ENCODE measurements around the gene ZNF281.

Gene ZNF281

DNA sequence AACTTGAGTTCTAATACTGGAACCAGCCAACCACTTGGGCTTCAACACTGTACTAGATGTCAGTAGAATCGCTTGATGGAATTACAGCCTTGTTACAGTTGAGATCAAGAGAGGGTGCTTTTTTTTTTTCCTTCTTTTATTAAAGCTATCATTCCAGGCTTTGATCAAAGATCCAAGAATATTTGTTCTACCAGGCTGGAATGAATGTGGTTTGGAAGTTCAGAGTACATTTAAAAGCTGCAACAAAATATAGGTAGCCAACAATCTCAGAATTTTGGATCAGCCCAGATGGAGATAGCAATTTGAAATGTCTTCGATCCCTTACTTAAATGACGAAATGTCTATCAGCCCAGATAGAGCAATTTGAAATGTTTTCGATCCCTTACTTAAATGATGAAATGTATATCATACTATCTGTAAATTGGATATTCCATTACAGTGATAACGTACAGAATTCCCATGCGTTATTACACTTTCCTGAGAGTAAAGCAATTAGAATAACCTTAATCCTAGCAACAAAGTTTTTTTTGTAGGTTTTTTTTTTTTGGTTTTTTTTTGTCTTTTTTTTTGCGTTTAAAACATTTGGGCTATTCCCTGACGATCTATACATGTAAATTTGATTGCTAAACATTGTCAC is 3.6 kb downstream of the ZNF281 start:
- Histone ChIP-seq H3K4me3 (peak overlapping the region; percentile 51), H3K9ac (ENCODE audit: insufficient read length) (no peak overlapping the region), H3K36me3 (ENCODE audit: insufficient read depth, low read length) (peaks cover 76% of the 10 kb centered on the region), H3K27ac (no peak overlapping the region), H3K9me3 (ENCODE audit: low read depth, low read length) (no peaks in the 10 kb centered on the region)
- TF ChIP-seq EZH2 (IDR thresholded peaks at IDR 0.05) (no peak), FOXP2 (optimal IDR thresholded peaks at IDR 0.05; ENCODE audit: control extremely low read depth, extremely low read length, insufficient read depth) (no peak), POLR2AphosphoS5 (IDR thresholded peaks at IDR 0.05; ENCODE audit: borderline replicate concordance, low read depth, low read length) (no peak)
- DNase-seq (ENCODE audit: low read depth, low spot score) = no peak

- Histone ChIP-seq H3K36me3 (ENCODE audit: insufficient read depth, low read length) (peaks cover 79% of the 10 kb centered on the region), H3K4me3 (peak overlapping the region; percentile 51), H3K9ac (ENCODE audit: insufficient read length) (no peak overlapping the region), H3K9me3 (ENCODE audit: low read depth, low read length) (no peaks in the 10 kb centered on the region), H3K27ac (no peak overlapping the region)
- no peak for TF ChIP-seq POLR2AphosphoS5 (IDR thresholded peaks at IDR 0.05; ENCODE audit: borderline replicate concordance, low read depth, low read length)
- no peak for TF ChIP-seq EZH2 (IDR thresholded peaks at IDR 0.05)
- no peak for TF ChIP-seq FOXP2 (optimal IDR thresholded peaks at IDR 0.05; ENCODE audit: control extremely low read depth, extremely low read length, insufficient read depth)
- DNase-seq (ENCODE audit: low read depth, low spot score) = no peak
These were observed 4.6 kb downstream of the ZNF281 start for GRCh38 chr1:200405264-200405663.

GRCh38 chr1:200401708-200402107 is 8.1 kb downstream of the ZNF281 start:
- TF ChIP-seq FOXP2 (optimal IDR thresholded peaks at IDR 0.05; ENCODE audit: control extremely low read depth, extremely low read length, insufficient read depth) (no peak), EZH2 (IDR thresholded peaks at IDR 0.05) (no peak), POLR2AphosphoS5 (IDR thresholded peaks at IDR 0.05; ENCODE audit: borderline replicate concordance, low read depth, low read length) (no peak)
- Histone ChIP-seq H3K36me3 (ENCODE audit: insufficient read depth, low read length) (peaks cover 62% of the 10 kb centered on the region), H3K9ac (ENCODE audit: insufficient read length) (no peak overlapping the region), H3K4me3 (no peak overlapping the region), H3K27ac (no peak overlapping the region), H3K9me3 (ENCODE audit: low read depth, low read length) (no peaks in the 10 kb centered on the region)
- DNase-seq (ENCODE audit: low read depth, low spot score) = no peak

DNA sequence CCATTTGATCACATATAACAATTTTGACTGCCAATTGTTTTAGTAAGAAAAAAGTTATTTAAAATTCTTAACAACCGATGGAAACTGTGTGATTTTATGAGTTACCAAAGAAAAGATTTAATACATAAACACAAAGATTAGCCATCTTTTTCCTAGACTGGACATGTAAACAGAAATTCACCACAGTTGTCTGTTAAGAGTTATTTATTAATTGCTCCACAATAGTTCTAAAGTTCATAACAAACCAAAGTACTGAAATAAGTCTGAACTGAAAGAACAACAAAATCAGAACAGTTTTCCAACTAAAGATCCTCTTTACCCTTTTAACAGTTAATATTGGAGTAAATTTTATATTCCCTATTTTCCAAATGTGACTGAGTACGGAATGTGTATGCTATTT is 8.6 kb downstream of the ZNF281 start:
- no peak for DNase-seq (ENCODE audit: low read depth, low spot score)
- peaks cover 57% of the 10 kb centered on the region for H3K36me3 ChIP-seq (ENCODE audit: insufficient read depth, low read length)
- no peaks in the 10 kb centered on the region for H3K9me3 ChIP-seq (ENCODE audit: low read depth, low read length)
- no peak overlapping the region for H3K27ac ChIP-seq
- TF ChIP-seq EZH2 (IDR thresholded peaks at IDR 0.05) (no peak), POLR2AphosphoS5 (IDR thresholded peaks at IDR 0.05; ENCODE audit: borderline replicate concordance, low read depth, low read length) (no peak), FOXP2 (optimal IDR thresholded peaks at IDR 0.05; ENCODE audit: control extremely low read depth, extremely low read length, insufficient read depth) (no peak)
- no peak overlapping the region for H3K9ac ChIP-seq (ENCODE audit: insufficient read length)
- H3K4me3 ChIP-seq = no peak overlapping the region

- H3K9ac ChIP-seq (ENCODE audit: insufficient read length) = no peak overlapping the region
- TF ChIP-seq EZH2 (IDR thresholded peaks at IDR 0.05) (no peak), FOXP2 (optimal IDR thresholded peaks at IDR 0.05; ENCODE audit: control extremely low read depth, extremely low read length, insufficient read depth) (no peak), POLR2AphosphoS5 (IDR thresholded peaks at IDR 0.05; ENCODE audit: borderline replicate concordance, low read depth, low read length) (no peak)
- no peak overlapping the region for H3K4me3 ChIP-seq
- peaks cover 50% of the 10 kb centered on the region for H3K36me3 ChIP-seq (ENCODE audit: insufficient read depth, low read length)
- H3K9me3 ChIP-seq (ENCODE audit: low read depth, low read length) = no peaks in the 10 kb centered on the region
- H3K27ac ChIP-seq = no peak overlapping the region
- no peak for DNase-seq (ENCODE audit: low read depth, low spot score)
These were observed 9.3 kb downstream of the ZNF281 start for GRCh38 chr1:200400556-200400955.

- Histone ChIP-seq H3K36me3 (ENCODE audit: insufficient read depth, low read length) (peaks cover 43% of the 10 kb centered on the region), H3K27ac (peak overlapping the region; percentile 22; the same call in 1 of the 2 replicates), H3K9ac (ENCODE audit: insufficient read length) (no peak overlapping the region), H3K4me3 (no peak overlapping the region), H3K9me3 (ENCODE audit: low read depth, low read length) (no peaks in the 10 kb centered on the region)
- TF ChIP-seq EZH2 (IDR thresholded peaks at IDR 0.05) (no peak), FOXP2 (optimal IDR thresholded peaks at IDR 0.05; ENCODE audit: control extremely low read depth, extremely low read length, insufficient read depth) (no peak), POLR2AphosphoS5 (IDR thresholded peaks at IDR 0.05; ENCODE audit: borderline replicate concordance, low read depth, low read length) (no peak)
- no peak for DNase-seq (ENCODE audit: low read depth, low spot score)
These were observed 10.0 kb downstream of the ZNF281 start for GRCh38 chr1:200399860-200400259.

- H3K9ac ChIP-seq (ENCODE audit: insufficient read length) = no peak overlapping the region
- H3K36me3 ChIP-seq (ENCODE audit: insufficient read depth, low read length) = peaks cover 28% of the 10 kb centered on the region
- no peaks in the 10 kb centered on the region for H3K9me3 ChIP-seq (ENCODE audit: low read depth, low read length)
- no peak overlapping the region for H3K4me3 ChIP-seq
- no peak for DNase-seq (ENCODE audit: low read depth, low spot score)
- no peak overlapping the region for H3K27ac ChIP-seq
- no peak for TF ChIP-seq POLR2AphosphoS5 (IDR thresholded peaks at IDR 0.05; ENCODE audit: borderline replicate concordance, low read depth, low read length)
- no peak for TF ChIP-seq FOXP2 (optimal IDR thresholded peaks at IDR 0.05; ENCODE audit: control extremely low read depth, extremely low read length, insufficient read depth)
- TF ChIP-seq EZH2 (IDR thresholded peaks at IDR 0.05) = no peak
These were observed 11.5 kb downstream of the ZNF281 start for GRCh38 chr1:200398373-200398772.

DNA sequence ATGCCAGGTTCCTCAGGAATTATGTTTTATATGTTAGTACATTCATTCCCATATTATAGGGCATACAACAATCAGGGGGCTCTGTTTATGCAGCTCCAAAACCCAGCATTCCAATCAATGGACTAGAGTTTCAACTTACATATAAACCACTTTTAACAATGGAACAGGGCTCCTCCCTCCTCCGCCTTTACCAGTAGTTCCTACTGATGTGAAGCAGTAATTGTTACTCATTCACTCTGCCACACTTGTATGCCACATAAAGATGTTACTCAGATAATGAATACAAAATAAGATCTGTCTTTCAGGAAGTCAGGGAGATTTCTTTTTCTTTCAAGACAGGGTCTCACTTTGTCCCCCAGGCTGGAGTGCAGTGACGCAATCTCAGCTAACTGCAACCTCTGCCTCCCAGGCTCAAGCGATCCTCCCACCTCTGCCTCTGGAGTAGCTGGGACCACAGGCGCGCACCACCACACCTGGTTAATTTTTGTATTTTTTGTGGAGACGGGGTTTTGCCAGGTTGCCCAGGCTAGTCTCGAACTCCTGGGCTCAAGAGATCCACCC is 17.1 kb downstream of the ZNF281 start:
- no peak for TF ChIP-seq POLR2AphosphoS5 (IDR thresholded peaks at IDR 0.05; ENCODE audit: borderline replicate concordance, low read depth, low read length)
- no peak overlapping the region for H3K9ac ChIP-seq (ENCODE audit: insufficient read length)
- no peak overlapping the region for H3K27ac ChIP-seq
- no peak overlapping the region for H3K4me3 ChIP-seq
- no peaks in the 10 kb centered on the region for H3K36me3 ChIP-seq (ENCODE audit: insufficient read depth, low read length)
- no peak for DNase-seq (ENCODE audit: low read depth, low spot score)
- no peaks in the 10 kb centered on the region for H3K9me3 ChIP-seq (ENCODE audit: low read depth, low read length)

DNA sequence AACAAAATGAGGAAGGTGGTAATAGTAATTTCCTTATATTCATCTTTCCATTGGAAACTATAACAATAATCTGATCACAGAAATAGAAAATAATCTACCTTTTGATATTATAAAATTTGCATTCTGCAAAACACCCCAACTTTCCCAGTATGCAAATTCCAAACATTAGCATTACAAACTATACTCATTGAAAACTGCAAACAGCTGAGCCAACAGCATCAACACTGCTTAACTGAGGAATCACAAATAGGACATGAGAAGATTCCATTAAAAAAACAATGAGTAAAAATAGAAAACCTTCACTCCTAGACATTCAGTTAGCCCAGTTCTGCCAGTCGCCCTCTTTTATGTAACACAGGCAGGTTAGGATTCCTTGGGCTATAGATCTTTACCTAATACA is 18.1 kb downstream of the ZNF281 start:
- DNase-seq (ENCODE audit: low read depth, low spot score) = no peak
- Histone ChIP-seq H3K27ac (no peak overlapping the region), H3K36me3 (ENCODE audit: insufficient read depth, low read length) (no peaks in the 10 kb centered on the region), H3K9ac (ENCODE audit: insufficient read length) (no peak overlapping the region), H3K9me3 (ENCODE audit: low read depth, low read length) (no peaks in the 10 kb centered on the region), H3K4me3 (no peak overlapping the region)
- no peak for TF ChIP-seq POLR2AphosphoS5 (IDR thresholded peaks at IDR 0.05; ENCODE audit: borderline replicate concordance, low read depth, low read length)
- no peak for TF ChIP-seq EZH2 (IDR thresholded peaks at IDR 0.05)
- TF ChIP-seq FOXP2 (optimal IDR thresholded peaks at IDR 0.05; ENCODE audit: control extremely low read depth, extremely low read length, insufficient read depth) = no peak
